Uterus (tissue), 2 donors: ENCODE data around the gene ADGRE3.

Source experiments
- POLR2A ChIP-seq, 2 donors: fragments of 450-650 bp; IDR thresholded peaks; one replicate each; pipeline ENCODE4 v1.6.1; 2016; ENCODE audit warnings: antibody characterized with exemption in 2 of 2, mild to moderate bottlenecking in 1 of 2, moderate library complexity in 1 of 2
- TF ChIP-seq, protein P1 (sequence below), 4 experiments: fragments of 200-600 bp in 2 of 4; fragments of 450-650 bp in 2 of 4; sonication (generic) in 2 of 4; IDR thresholded peaks; one replicate each; pipeline ENCODE4 v1.5.1; 2016 to 2019; ENCODE audit warnings: antibody characterized with exemption in 4 of 4, mild to moderate bottlenecking in 2 of 4, moderate library complexity in 1 of 4

GRCh38 chr19:14649020-14649419 lies 25.6 kb downstream of the ADGRE3 start:
- TF ChIP-seq, protein P1, sequence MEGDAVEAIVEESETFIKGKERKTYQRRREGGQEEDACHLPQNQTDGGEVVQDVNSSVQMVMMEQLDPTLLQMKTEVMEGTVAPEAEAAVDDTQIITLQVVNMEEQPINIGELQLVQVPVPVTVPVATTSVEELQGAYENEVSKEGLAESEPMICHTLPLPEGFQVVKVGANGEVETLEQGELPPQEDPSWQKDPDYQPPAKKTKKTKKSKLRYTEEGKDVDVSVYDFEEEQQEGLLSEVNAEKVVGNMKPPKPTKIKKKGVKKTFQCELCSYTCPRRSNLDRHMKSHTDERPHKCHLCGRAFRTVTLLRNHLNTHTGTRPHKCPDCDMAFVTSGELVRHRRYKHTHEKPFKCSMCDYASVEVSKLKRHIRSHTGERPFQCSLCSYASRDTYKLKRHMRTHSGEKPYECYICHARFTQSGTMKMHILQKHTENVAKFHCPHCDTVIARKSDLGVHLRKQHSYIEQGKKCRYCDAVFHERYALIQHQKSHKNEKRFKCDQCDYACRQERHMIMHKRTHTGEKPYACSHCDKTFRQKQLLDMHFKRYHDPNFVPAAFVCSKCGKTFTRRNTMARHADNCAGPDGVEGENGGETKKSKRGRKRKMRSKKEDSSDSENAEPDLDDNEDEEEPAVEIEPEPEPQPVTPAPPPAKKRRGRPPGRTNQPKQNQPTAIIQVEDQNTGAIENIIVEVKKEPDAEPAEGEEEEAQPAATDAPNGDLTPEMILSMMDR (IDR thresholded peaks at IDR 0.05) = no peak
- no peak for TF ChIP-seq POLR2A (IDR thresholded peaks at IDR 0.05)
